Kidney (tissue), 14 donors: Measurements from ENCODE around the gene FYCO1. TPM values are rescaled to one million over a fixed set of nuclear protein-coding genes. Genes with fewer than 3 reads are reported as not detected.

Source experiments
- DNase-seq, 5 donors: peaks; one replicate each; pipeline ENCODE4 v3.0.0-alpha.2; 2013 to 2020
- FAIRE-seq: peaks from 2 replicates; lab custom pipeline; 2012; peaks lifted over from hg19 to GRCh38; lab: Jason Lieb, UNC
- H3K27ac ChIP-seq, 2 donors: one replicate each; pipeline ENCODE4 v1.7.0; 2013; ENCODE audit warnings: low read depth in 2 of 2, low read length in 2 of 2, inconsistent platforms in 1 of 2
- H3K27me3 ChIP-seq: one replicate; pipeline ENCODE4 v1.7.1; 2013; ENCODE audit warnings: low read length, inconsistent platforms; ENCODE audit not compliant: control insufficient read depth, insufficient read depth
- H3K36me3 ChIP-seq, 3 donors: one replicate each; pipeline versions ENCODE4 v1.7.0 to v1.7.1; 2013; ENCODE audit warnings: low read length in 3 of 3, control low read depth in 1 of 3, inconsistent platforms in 1 of 3; ENCODE audit not compliant: insufficient read depth in 3 of 3, control insufficient read depth in 2 of 3
- H3K4me1 ChIP-seq, 3 donors: one replicate each; pipeline versions ENCODE4 v1.7.0 to v1.7.1; 2013; ENCODE audit warnings: low read length in 3 of 3, inconsistent platforms in 1 of 3, low read depth in 1 of 3; ENCODE audit not compliant: control insufficient read depth in 2 of 3, insufficient read depth in 2 of 3
- H3K4me3 ChIP-seq, 3 donors: one replicate each; pipeline versions ENCODE4 v1.7.0 to v1.8.1; 2013; ENCODE audit warnings: low read length in 3 of 3, control low read depth in 1 of 3, inconsistent platforms in 1 of 3
- H3K9ac ChIP-seq, 3 donors: one replicate each; pipeline versions ENCODE4 v1.7.0 to v1.7.1; 2013; ENCODE audit warnings: low read length in 3 of 3, control low read depth in 1 of 3, inconsistent platforms in 1 of 3
- H3K9me3 ChIP-seq, 3 donors: one replicate each; pipeline versions ENCODE4 v1.7.0 to v1.7.1; 2013; ENCODE audit warnings: low read length in 3 of 3, control low read depth in 1 of 3, inconsistent platforms in 1 of 3; ENCODE audit not compliant: control insufficient read depth in 2 of 3, insufficient read depth in 1 of 3
- CTCF ChIP-seq: IDR thresholded peaks from 3 replicates; pipeline ENCODE4 v1.5.1; 2012; ENCODE audit warnings: mild to moderate bottlenecking, moderate library complexity, borderline replicate concordance; ENCODE audit not compliant: insufficient read depth; ENCODE audit errors: extremely low read depth
- intact Hi-C: fragments of 100-400 bp; cut with DNase I; formaldehyde crosslinking; loops from one replicate; pipeline ENCODE4 v1.11.1; 2022
- polyA plus RNA-seq: library from polyadenylated mRNA; stranded (reverse); fragments of 350-450 nt; fragmentation: Illumina TruSeq; extraction: RNeasy Lipid Tissue Mini Kit (QIAGEN cat#74804); gene quantifications from one replicate; pipeline ENCODE4 v1.2.3, GENCODE V29; 2014; ENCODE audit warnings: low read depth, low replicate concordance; ENCODE audit not compliant: insufficient read depth
- total RNA-seq: library from RNA; stranded (reverse); fragmentation: NEBNext Ultra II Directional; extraction: Animal tissue kit (Norgen Biotek cat#: 25700); gene quantifications from one replicate; pipeline ENCODE4 v1.2.1, GENCODE V29; 2021
- donor health status: control.
- donor health status: control.
- donor health status: control.
- donor health status: control.
- donor health status: control.
- donor health status: DM: yes; HTN: yes; CAD: no.
- donor health status: Normal renal cell carcinoma (clear cell type).

The FYCO1 gene
- total and polyA plus RNA-seq, 2 donors from 2014 or later, result 11.1 to 39.1 TPM

- Histone ChIP-seq H3K9me3 (no peaks in the 10 kb centered on the region), H3K27me3 (no peaks in the 10 kb centered on the region), H3K9ac (no peak overlapping the region), H3K4me3 (no peak overlapping the region), H3K36me3 (peaks cover 0 to 18% (median 11%) of the 10 kb centered on the region in 3 donors), H3K27ac (no peak overlapping the region), H3K4me1 (no peaks in the 10 kb centered on the region)
- TF ChIP-seq CTCF, result no peak
- intact Hi-C loops, result no loop called here
- FAIRE-seq, result no peak
- no peak for DNase-seq
These were observed 78.3 kb downstream of the FYCO1 start for GRCh38 chr3:45917146-45917898.

GRCh38 chr3:45915518-45916231, 79.9 kb downstream of the FYCO1 start:
- Histone ChIP-seq H3K9ac (no peak overlapping the region), H3K4me1 (no peaks in the 10 kb centered on the region), H3K36me3 (peaks cover 0 to 4% (median 0%) of the 10 kb centered on the region in 3 donors), H3K27me3 (no peaks in the 10 kb centered on the region), H3K4me3 (no peak overlapping the region), H3K27ac (no peak overlapping the region), H3K9me3 (no peaks in the 10 kb centered on the region)
- intact Hi-C loops, result no loop called here
- TF ChIP-seq CTCF, result no peak
- no peak for FAIRE-seq
- DNase-seq, result no peak

GRCh38 chr3:45915059-45915439, 80.6 kb downstream of the FYCO1 start:
- Histone ChIP-seq H3K27ac (no peak overlapping the region), H3K4me1 (no peaks in the 10 kb centered on the region), H3K36me3 (peaks cover 0 to 2% (median 0%) of the 10 kb centered on the region in 3 donors), H3K4me3 (no peak overlapping the region), H3K27me3 (no peaks in the 10 kb centered on the region), H3K9ac (no peak overlapping the region), H3K9me3 (no peaks in the 10 kb centered on the region)
- no peak for TF ChIP-seq CTCF
- no peak for DNase-seq
- no peak for FAIRE-seq
- intact Hi-C loops, result no loop called here
